ENCODE data around the gene FGB. TPM values are rescaled to one million over a fixed set of nuclear protein-coding genes. Genes with fewer than 3 reads are reported as not detected.

The FGB gene
- total and polyA plus RNA-seq, 2 of the 13 experiments (the other 11 are each of a cell fraction or from before 2014, with no cell fraction given) = 226 to 784 TPM

DNA sequence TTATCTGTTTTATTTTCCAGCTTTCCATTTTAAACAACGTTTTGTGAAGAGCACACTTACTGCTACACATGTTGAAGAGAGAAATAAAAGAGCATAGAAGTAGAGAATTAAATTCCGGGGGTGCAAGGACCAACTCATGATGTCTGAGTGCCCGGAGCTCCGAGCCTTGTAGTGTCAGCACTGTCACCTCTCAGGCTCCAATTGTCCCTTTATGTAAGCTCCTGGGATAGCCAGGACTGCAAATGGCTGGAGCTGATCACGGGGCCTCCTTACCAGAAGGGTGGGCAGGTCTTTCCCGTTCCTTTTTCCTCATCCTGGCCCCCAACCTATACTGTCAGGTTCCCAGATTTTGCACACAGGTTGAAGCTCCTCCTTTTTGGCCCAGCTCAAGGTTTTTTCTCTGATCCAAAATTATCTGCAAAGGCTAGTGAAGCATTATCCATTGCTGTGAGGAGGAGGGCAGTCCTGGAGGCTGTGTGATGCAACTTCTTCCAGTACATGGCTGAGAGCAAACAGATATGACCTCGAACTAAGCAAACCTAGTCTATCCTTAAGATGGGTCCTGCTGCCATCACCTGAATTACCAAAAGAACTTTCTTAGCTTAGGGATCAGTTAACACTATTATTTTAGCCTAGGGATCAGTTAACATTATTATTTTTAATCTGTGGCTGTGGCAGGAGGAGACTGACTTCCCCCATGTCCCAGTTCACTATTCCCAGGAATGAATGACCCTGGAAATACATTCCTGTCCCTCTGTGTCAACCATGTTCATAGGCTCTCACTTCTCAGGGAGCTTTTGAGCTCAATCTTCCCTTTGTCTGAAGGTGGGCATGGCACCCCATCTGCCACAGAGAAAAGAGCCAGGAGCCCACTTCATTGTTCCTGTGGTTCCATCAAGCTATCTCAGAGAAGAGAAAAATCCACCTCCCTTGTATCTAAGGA lies 49.9 kb downstream of the FGB start, which contains the start of gene FGG (continued):
- TF ChIP-seq ZNF609 (CRISPR knock-in tag; IDR thresholded peaks at IDR 0.05; ENCODE audit: borderline replicate concordance) (peak; percentile 78; the same call in 1 of the 2 replicates), ZGPAT (CRISPR knock-in tag; IDR thresholded peaks at IDR 0.05) (peak; percentile 83), SAP130 (CRISPR knock-in tag; IDR thresholded peaks at IDR 0.05; ENCODE audit: low read depth) (peak; percentile 78), AHDC1 (CRISPR knock-in tag; IDR thresholded peaks at IDR 0.05; ENCODE audit: borderline replicate concordance) (peak; percentile 63; the same call in 1 of the 2 replicates), PHF21A (CRISPR knock-in tag; IDR thresholded peaks at IDR 0.05) (peak; percentile 75), ZEB1 (IDR thresholded peaks at IDR 0.05; ENCODE audit: insufficient replicate concordance, low read depth) (peak; percentile 42), SSRP1 (CRISPR knock-in tag; IDR thresholded peaks at IDR 0.05) (no peak), ZNF501 (CRISPR knock-in tag; IDR thresholded peaks at IDR 0.05) (peak; percentile 47; the same call in 1 of the 2 replicates), ZSCAN21 (CRISPR knock-in tag; IDR thresholded peaks at IDR 0.05; ENCODE audit: borderline replicate concordance) (peak; percentile 53)
- TF ChIP-seq, protein P1, sequence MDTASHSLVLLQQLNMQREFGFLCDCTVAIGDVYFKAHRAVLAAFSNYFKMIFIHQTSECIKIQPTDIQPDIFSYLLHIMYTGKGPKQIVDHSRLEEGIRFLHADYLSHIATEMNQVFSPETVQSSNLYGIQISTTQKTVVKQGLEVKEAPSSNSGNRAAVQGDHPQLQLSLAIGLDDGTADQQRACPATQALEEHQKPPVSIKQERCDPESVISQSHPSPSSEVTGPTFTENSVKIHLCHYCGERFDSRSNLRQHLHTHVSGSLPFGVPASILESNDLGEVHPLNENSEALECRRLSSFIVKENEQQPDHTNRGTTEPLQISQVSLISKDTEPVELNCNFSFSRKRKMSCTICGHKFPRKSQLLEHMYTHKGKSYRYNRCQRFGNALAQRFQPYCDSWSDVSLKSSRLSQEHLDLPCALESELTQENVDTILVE (CRISPR knock-in tag; IDR thresholded peaks at IDR 0.05) = peak; percentile 16; the same call in 1 of the 2 replicates
